Heart right ventricle (tissue), 16 donors: ENCODE measurements around the gene MYH9. TPM values are rescaled to one million over a fixed set of nuclear protein-coding genes. Genes with fewer than 3 reads are reported as not detected.
A peak's percentile ranks its signal among the peaks of the same experiment; 100 is the strongest.

ENCODE experiments used
- ATAC-seq, 8 donors: fragments of 200-7000 bp; cut with Tn5 transposase; one replicate each; pipeline ENCODE4 v1.9.1; 2020; ENCODE audit warnings: mild to moderate bottlenecking in 8 of 8, moderate library complexity in 8 of 8, moderate number of reproducible peaks in 1 of 8
- DNase-seq, 2 donors: peaks; one replicate each; pipeline ENCODE4 v3.0.0-alpha.2; 2020
- H3K27ac ChIP-seq, 10 donors: fragments of 200-600 bp; sonication (generic) in 2 of 10; one replicate each; pipeline versions ENCODE4 v1.5.0 to v1.8.0; 2020 to 2022; ENCODE audit warnings: mild to moderate bottlenecking in 3 of 10
- H3K27me3 ChIP-seq, 7 donors: fragments of 200-600 bp; one replicate each; pipeline ENCODE4 v1.8.0; 2021 to 2022; ENCODE audit warnings: mild to moderate bottlenecking in 2 of 7
- H3K36me3 ChIP-seq, 9 donors: fragments of 200-600 bp; sonication (generic) in 1 of 9; one replicate each; pipeline versions ENCODE4 v1.5.0 to v1.8.0; 2020 to 2022; ENCODE audit warnings: mild to moderate bottlenecking in 2 of 9
- H3K4me1 ChIP-seq, 9 donors: fragments of 200-600 bp; sonication (generic) in 1 of 9; one replicate each; pipeline versions ENCODE4 v1.5.0 to v1.8.0; 2020 to 2022; ENCODE audit warnings: mild to moderate bottlenecking in 4 of 9
- H3K4me3 ChIP-seq, 10 donors: fragments of 200-600 bp; sonication (generic) in 2 of 10; one replicate each; pipeline versions ENCODE4 v1.5.0 to v1.8.0; 2020 to 2022; ENCODE audit warnings: mild to moderate bottlenecking in 7 of 10, moderate library complexity in 2 of 10
- H3K9me3 ChIP-seq, 11 donors: fragments of 200-600 bp in 10 of 11; sonication (generic) in 2 of 11; one replicate each; pipeline versions ENCODE4 v1.5.0 to v1.8.0; 2013 to 2022; ENCODE audit warnings: mild to moderate bottlenecking in 2 of 11, control low read depth in 1 of 11, moderate library complexity in 1 of 11
- WGBS, 2 donors: extraction: QIAGEN DNeasy Blood & Tissue Kit; methylation state at CpG; one replicate each; pipeline ENCODE4 v1.1.7; 2013; ENCODE audit warnings: inconsistent platforms in 1 of 2; 5-methylcytosine and 5-hydroxymethylcytosine counted together
- intact Hi-C, 10 donors: fragments of 100-400 bp; cut with DNase I; formaldehyde crosslinking; loops; one replicate each; pipeline versions ENCODE4 v1.11.1 to v1.14.2; 2022
- polyA plus RNA-seq, 2 donors: library from polyadenylated mRNA; stranded (reverse); fragments of 200-250 nt; gene quantifications; one replicate each; pipeline ENCODE4 v1.2.3, GENCODE V29; 2013
- total RNA-seq, 10 donors: library from RNA; stranded (reverse); fragmentation: NEBNext Ultra II Directional in 3 of 10; extraction: Animal tissue kit (Norgen Biotek cat#: 25700) in 3 of 10; gene quantifications; one replicate each; pipeline versions ENCODE4 v1.2.1 to v1.2.4, GENCODE V29; 2021 to 2023
- TF ChIP-seq, protein P1 (sequence below), 9 donors: fragments of 200-600 bp; sonication (generic) in 2 of 9; IDR thresholded peaks; one replicate each; pipeline versions ENCODE4 v1.5.0 to v1.8.0; 2021 to 2022; ENCODE audit warnings: antibody characterized with exemption in 9 of 9, mild to moderate bottlenecking in 5 of 9, moderate library complexity in 1 of 9
- donor health status: Arrhythmogenic right ventricular cardiomyopathy.
- donor health status: ischemic (EF 13 %, LVEDD 7.1; RV severe dilation, severe dysfunction).
- donor health status: healthy with polysubstance abuse.
- donor health status: DM: no; HTN: yes; CAD: no.
- donor health status: DM: no; HTN: no; CAD: no.
- donor health status: ischemic (EF 25% LVEDD 6.9; RV normal size, moderate dysfunction).
- donor health status: ischemic (EF 25% LVEDD 5.7; RV mildly dilated, moderate dysfunction).
- donor health status: healthy.
- donor health status: DM: yes; HTN: yes; CAD: no.
- donor health status: Ischemic cardiomyopathy.
- donor health status: ischemic (EF 35%, LVEDD 5.7; RV mildly dilated, moderate dysfunction).
- donor health status: nonischemic (EF 11% LVEDD 7.7; RV severe dilation, severe dysfunction).
- donor health status: DM: yes; HTN: yes; CAD: no.
- donor health status: PGD.
- donor health status: ischemic (EF 29% LVEDD 5.4; RV normal size, mild dysfunction).
- donor health status: nonischemic (EF 23%, LVEDD 6.1; RV moderate dilation, normal function).

Gene MYH9
- total and polyA plus RNA-seq, 12 donors: 132 to 345 (median 189) TPM

DNA sequence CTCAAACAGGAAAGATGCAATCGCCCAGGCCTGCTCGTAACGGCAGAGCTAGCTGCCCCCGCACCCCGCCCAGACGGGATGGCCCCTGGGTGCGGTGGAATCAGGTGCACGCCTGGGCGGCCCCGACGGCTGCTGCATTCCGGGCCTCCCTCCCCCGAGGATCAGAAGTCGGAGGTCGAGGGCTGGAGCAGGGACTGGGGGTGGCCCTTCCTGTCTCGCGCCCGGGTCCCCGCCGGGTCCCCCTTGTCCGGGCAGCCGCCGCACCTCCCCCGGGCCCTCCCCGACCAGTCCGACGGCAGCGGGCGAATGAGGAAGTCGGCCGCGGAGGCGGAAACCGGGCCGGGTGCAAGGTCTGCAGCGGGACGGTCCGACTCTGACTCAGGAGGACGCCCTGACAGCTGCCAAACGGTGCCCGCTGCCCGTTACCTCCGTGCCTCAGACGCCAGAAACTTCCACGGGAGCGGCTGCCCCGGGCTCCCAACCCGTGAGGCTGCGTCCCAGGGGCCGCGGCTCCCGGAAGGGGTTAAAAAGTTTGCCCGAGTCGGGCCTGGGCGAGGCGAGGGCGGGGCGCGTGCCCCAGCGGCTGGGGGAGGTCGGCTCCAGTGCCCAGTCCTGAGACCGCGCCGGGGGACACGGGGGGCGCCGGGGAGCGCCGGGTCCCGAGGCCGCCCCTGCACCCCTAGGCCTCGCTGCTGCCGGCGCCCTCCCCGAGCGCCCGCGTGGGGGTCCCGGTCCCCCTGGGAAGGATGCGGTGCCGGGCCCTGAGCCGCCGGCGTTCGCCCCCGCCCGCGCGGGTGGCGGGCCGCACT is 663 bp downstream of the MYH9 start:
- DNase-seq: peak; percentile 67 to 78
- peak overlapping the region; percentile 87 to 100 (median 96) for H3K4me3 ChIP-seq
- peak overlapping the region; percentile 97 to 100 (median 99) for H3K27ac ChIP-seq
- peak in 6 of 8 donors; percentile 0 to 16 (median 6) for ATAC-seq
- H3K4me1 ChIP-seq: peaks cover 5 to 68% (median 49%) of the 10 kb centered on the region in 9 donors
- WGBS, 2 donors: 1% methylated on average over 60 to 91 of the region's 91 CpGs
- no peaks in the 10 kb centered on the region for H3K9me3 ChIP-seq
- no peaks in the 10 kb centered on the region for H3K27me3 ChIP-seq
- intact Hi-C loops: loop anchor here in 8 of 10 donors (2.0 to 10.0 kb wide), 12 partner anchors 16 to 80 kb away; no protein-coding TSS in a partner anchor
- TF ChIP-seq, protein P1, sequence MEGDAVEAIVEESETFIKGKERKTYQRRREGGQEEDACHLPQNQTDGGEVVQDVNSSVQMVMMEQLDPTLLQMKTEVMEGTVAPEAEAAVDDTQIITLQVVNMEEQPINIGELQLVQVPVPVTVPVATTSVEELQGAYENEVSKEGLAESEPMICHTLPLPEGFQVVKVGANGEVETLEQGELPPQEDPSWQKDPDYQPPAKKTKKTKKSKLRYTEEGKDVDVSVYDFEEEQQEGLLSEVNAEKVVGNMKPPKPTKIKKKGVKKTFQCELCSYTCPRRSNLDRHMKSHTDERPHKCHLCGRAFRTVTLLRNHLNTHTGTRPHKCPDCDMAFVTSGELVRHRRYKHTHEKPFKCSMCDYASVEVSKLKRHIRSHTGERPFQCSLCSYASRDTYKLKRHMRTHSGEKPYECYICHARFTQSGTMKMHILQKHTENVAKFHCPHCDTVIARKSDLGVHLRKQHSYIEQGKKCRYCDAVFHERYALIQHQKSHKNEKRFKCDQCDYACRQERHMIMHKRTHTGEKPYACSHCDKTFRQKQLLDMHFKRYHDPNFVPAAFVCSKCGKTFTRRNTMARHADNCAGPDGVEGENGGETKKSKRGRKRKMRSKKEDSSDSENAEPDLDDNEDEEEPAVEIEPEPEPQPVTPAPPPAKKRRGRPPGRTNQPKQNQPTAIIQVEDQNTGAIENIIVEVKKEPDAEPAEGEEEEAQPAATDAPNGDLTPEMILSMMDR (IDR thresholded peaks at IDR 0.05): no peak
- peaks cover 0 to 36% (median 7%) of the 10 kb centered on the region in 9 donors for H3K36me3 ChIP-seq

DNA sequence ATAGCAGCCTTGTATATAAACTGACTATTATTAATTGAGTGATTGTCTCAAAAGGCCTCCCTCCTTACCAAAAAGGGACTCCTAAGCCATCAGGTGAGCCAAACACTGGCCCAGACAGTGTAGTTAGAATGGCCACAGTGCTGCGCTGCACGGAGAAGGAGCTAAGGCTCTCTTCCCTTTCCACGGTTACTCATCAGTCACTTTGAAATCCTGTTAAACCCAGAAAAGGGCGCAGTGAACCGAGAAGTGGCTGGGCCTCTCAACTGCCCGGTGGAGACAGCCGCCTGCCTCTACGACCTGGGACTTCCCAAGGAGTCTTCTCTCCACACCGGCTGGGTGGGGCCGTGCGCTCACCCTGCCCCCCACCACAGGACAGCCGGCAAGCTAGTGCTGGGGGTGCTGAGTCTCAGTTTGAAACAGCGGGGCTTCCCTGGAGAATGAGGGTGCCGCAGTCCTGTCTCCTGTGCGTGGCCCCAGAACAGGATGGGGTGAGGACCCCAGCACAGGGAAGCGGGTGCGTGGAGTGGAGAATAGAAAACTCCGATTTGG is 1.3 kb downstream of the MYH9 start:
- peak overlapping the region; percentile 87 to 100 (median 96) for H3K4me3 ChIP-seq
- H3K4me1 ChIP-seq: peaks cover 5 to 70% (median 54%) of the 10 kb centered on the region in 9 donors
- H3K27me3 ChIP-seq: no peaks in the 10 kb centered on the region
- TF ChIP-seq, protein P1 (IDR thresholded peaks at IDR 0.05): peak in 1 of 9 donors; percentile 3
- peak overlapping the region; percentile 97 to 100 (median 99) for H3K27ac ChIP-seq
- 0% methylated on average over 18 of the region's 18 CpGs for whole genome bisulfite sequencing, 2 donors
- ATAC-seq (peak in 5 of 8 donors; percentile 1 to 10 (median 9)), DNase-seq (peak in 1 of 2 donors; percentile 42)
- intact Hi-C loops: loop anchor here in 8 of 10 donors (2.0 to 10.0 kb wide), 12 partner anchors 16 to 81 kb away; no protein-coding TSS in a partner anchor
- no peaks in the 10 kb centered on the region for H3K9me3 ChIP-seq
- H3K36me3 ChIP-seq: peaks cover 0 to 43% (median 7%) of the 10 kb centered on the region in 9 donors

DNA sequence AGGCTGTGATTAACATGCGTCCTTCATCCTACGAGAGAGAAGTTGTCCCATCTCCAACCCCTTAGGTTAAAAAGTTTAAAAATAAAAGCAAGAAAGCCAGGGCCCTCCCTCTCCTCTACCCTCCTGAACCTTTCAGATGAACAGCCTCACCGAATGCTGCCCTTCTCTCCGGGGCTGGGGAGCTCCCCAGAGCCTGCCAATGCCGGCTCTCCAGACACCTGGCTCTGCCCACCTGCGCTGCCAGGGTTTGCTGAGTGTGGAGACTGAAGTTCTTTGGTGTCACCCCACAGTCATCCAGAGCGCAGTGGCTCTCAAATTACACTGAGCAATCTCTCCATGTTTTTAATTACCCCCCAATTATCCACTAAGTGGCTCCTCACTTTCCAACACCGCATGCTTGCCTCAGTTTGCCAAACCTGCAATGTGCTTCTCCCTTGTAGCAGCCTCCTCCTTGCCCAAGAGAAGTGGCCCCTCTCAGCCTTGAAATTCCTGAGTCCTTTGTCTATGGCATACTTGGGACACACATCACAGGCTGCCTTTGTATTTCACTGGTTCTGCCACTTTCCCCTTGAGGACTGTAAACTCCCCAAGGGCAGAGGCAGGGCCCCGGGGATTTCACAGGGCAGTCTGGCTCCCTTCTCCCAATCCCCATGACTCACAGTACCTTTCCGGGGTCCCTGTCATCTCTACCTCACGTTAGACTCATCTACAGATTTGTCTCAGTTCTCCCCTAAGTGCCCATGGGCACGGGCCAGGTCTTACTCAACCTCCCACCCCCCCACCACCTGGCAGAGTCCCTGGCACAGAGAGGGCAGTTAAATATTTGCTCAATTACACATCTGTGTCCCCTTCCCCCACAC is 2.0 kb downstream of the MYH9 start:
- WGBS, 2 donors: 2 to 3% methylated on average over 12 of the region's 12 CpGs
- H3K27me3 ChIP-seq: no peaks in the 10 kb centered on the region
- TF ChIP-seq, protein P1 (IDR thresholded peaks at IDR 0.05): no peak
- ATAC-seq: peak in 4 of 8 donors; percentile 0 to 5 (median 2)
- H3K9me3 ChIP-seq: no peaks in the 10 kb centered on the region
- peaks cover 5 to 70% (median 57%) of the 10 kb centered on the region in 9 donors for H3K4me1 ChIP-seq
- intact Hi-C loops: loop anchor here in 8 of 10 donors (2.0 to 10.0 kb wide), 12 partner anchors 15 to 82 kb away; no protein-coding TSS in a partner anchor
- H3K36me3 ChIP-seq: peaks cover 0 to 50% (median 11%) of the 10 kb centered on the region in 9 donors
- H3K4me3 ChIP-seq: peak overlapping the region; percentile 87 to 100 (median 96)
- peak overlapping the region; percentile 97 to 100 (median 99) for H3K27ac ChIP-seq
- DNase-seq: no peak
